Measurements from ENCODE around the gene WNT11. TPM values are rescaled to one million over a fixed set of nuclear protein-coding genes. Genes with fewer than 3 reads are reported as not detected.

WNT11 gene
- total RNA-seq, 1 donor from 2014 or later: not detected

- Histone ChIP-seq H3K27me3 (ENCODE audit: control insufficient read depth, insufficient read depth, low read length) (no peaks in the 10 kb centered on the region), H3K4me3 (ENCODE audit: low read depth, low read length) (no peak overlapping the region), H3K36me3 (ENCODE audit: control insufficient read depth, insufficient read depth, low read length) (no peaks in the 10 kb centered on the region)
- FAIRE-seq (no peak), DNase-seq (ENCODE audit: low read depth) (no peak)
- no peak for TF ChIP-seq CTCF (IDR thresholded peaks at IDR 0.05; ENCODE audit: insufficient read depth, low read length, severe bottlenecking)
These were observed 63.0 kb downstream of the WNT11 start for GRCh38 chr11:76143274-76143673.

GRCh38 chr11:76141901-76142588 lies 64.3 kb downstream of the WNT11 start:
- no peak overlapping the region for H3K4me3 ChIP-seq (ENCODE audit: low read depth, low read length)
- FAIRE-seq (no peak), DNase-seq (ENCODE audit: low read depth) (no peak)
- TF ChIP-seq CTCF (IDR thresholded peaks at IDR 0.05; ENCODE audit: insufficient read depth, low read length, severe bottlenecking): no peak
- H3K27me3 ChIP-seq (ENCODE audit: control insufficient read depth, insufficient read depth, low read length): no peaks in the 10 kb centered on the region
- no peaks in the 10 kb centered on the region for H3K36me3 ChIP-seq (ENCODE audit: control insufficient read depth, insufficient read depth, low read length)

- no peaks in the 10 kb centered on the region for H3K36me3 ChIP-seq (ENCODE audit: control insufficient read depth, insufficient read depth, low read length)
- H3K27me3 ChIP-seq (ENCODE audit: control insufficient read depth, insufficient read depth, low read length): no peaks in the 10 kb centered on the region
- H3K4me3 ChIP-seq (ENCODE audit: low read depth, low read length): no peak overlapping the region
- FAIRE-seq (no peak), DNase-seq (ENCODE audit: low read depth) (no peak)
- TF ChIP-seq CTCF (IDR thresholded peaks at IDR 0.05; ENCODE audit: insufficient read depth, low read length, severe bottlenecking): no peak
These were observed 65.3 kb downstream of the WNT11 start for GRCh38 chr11:76140912-76141574.

- Histone ChIP-seq H3K4me3 (ENCODE audit: low read depth, low read length) (no peak overlapping the region), H3K36me3 (ENCODE audit: control insufficient read depth, insufficient read depth, low read length) (no peaks in the 10 kb centered on the region), H3K27me3 (ENCODE audit: control insufficient read depth, insufficient read depth, low read length) (no peaks in the 10 kb centered on the region)
- DNase-seq (ENCODE audit: low read depth) (no peak), FAIRE-seq (no peak)
- TF ChIP-seq CTCF (IDR thresholded peaks at IDR 0.05; ENCODE audit: insufficient read depth, low read length, severe bottlenecking): no peak
These were observed 67.0 kb downstream of the WNT11 start for GRCh38 chr11:76139314-76139713.

Other genes with a start within 250 kb of the WNT11 start
- 35.3 and 42.9 TPM in 2 replicates for gene THAP12, start 174.6 kb upstream of the WNT11 start, total RNA-seq
- gene GVQW3, start 174.8 kb upstream of the WNT11 start, total RNA-seq: 0.26 TPM in 2 replicates
- gene EMSY, start 238.5 kb upstream of the WNT11 start, total RNA-seq: 5.2 and 6.1 TPM in 2 replicates